Testis (tissue), 2 donors: ENCODE data around the gene MS4A6A.

ENCODE experiments used
- CTCF ChIP-seq, 3 experiments: fragments of 450-650 bp in 2 of 3; fragments of 200-600 bp in 1 of 3; sonication (generic) in 1 of 3; IDR thresholded peaks; one replicate each; pipeline ENCODE4 v1.5.1; 2016 to 2019; ENCODE audit warnings: antibody characterized with exemption in 3 of 3, mild to moderate bottlenecking in 2 of 3, moderate library complexity in 1 of 3
- POLR2A ChIP-seq: fragments of 450-650 bp; IDR thresholded peaks from one replicate; pipeline ENCODE4 v1.6.1; 2017; ENCODE audit warnings: antibody characterized with exemption, mild to moderate bottlenecking, moderate library complexity

GRCh38 chr11:60165538-60165937 is 17.3 kb downstream of the MS4A6A start:
- no peak for TF ChIP-seq CTCF (IDR thresholded peaks at IDR 0.05)
- no peak for TF ChIP-seq POLR2A
